Measurements from ENCODE around the gene EHD3.

Gene EHD3

GRCh38 chr2:31189141-31189540 is 44.8 kb upstream of the EHD3 start:
- H3K9me2 ChIP-seq (replicated peaks; ENCODE audit: low read depth, low read length) = no peaks in the 10 kb centered on the region
- no peak overlapping the region for H2AFZ ChIP-seq (ENCODE audit: low read length)
- H3K27me3 ChIP-seq (ENCODE audit: insufficient read depth, low read length, poor library complexity, severe bottlenecking) = no peaks in the 10 kb centered on the region
- H3F3A ChIP-seq (ENCODE audit: low read depth) = no peaks in the 10 kb centered on the region
- H3K79me2 ChIP-seq (ENCODE audit: insufficient read depth, low read length) = no peaks in the 10 kb centered on the region
- no peaks in the 10 kb centered on the region for H3K36me3 ChIP-seq (ENCODE audit: insufficient read depth, low read length)
- no peak overlapping the region for H3K4me2 ChIP-seq (ENCODE audit: low read depth, low read length, poor library complexity, severe bottlenecking)
- H4K20me1 ChIP-seq (ENCODE audit: insufficient read depth, low read length, poor library complexity, severe bottlenecking) = no peaks in the 10 kb centered on the region
- no peak overlapping the region for H3K9ac ChIP-seq (ENCODE audit: low read depth, low read length, poor library complexity, severe bottlenecking)
- H3K4me1 ChIP-seq (ENCODE audit: insufficient read depth, low read length, poor library complexity, severe bottlenecking) = no peaks in the 10 kb centered on the region
- H3K9me3 ChIP-seq (ENCODE audit: insufficient read depth, low read depth, low read length) = no peaks in the 10 kb centered on the region
- TF ChIP-seq CTCF (conservative IDR thresholded peaks at IDR 0.05; ENCODE audit: low read length) (no peak), EZH2phosphoT487 (IDR thresholded peaks at IDR 0.05; ENCODE audit: borderline replicate concordance) (no peak)
- H3K4me3 ChIP-seq (ENCODE audit: low read length, poor library complexity, severe bottlenecking) = no peak overlapping the region

- Histone ChIP-seq H3K9me3 (ENCODE audit: insufficient read depth, low read depth, low read length) (no peaks in the 10 kb centered on the region), H3K4me3 (ENCODE audit: low read length, poor library complexity, severe bottlenecking) (no peak overlapping the region), H3K27me3 (ENCODE audit: insufficient read depth, low read length, poor library complexity, severe bottlenecking) (no peaks in the 10 kb centered on the region), H3F3A (ENCODE audit: low read depth) (no peaks in the 10 kb centered on the region), H4K20me1 (ENCODE audit: insufficient read depth, low read length, poor library complexity, severe bottlenecking) (no peaks in the 10 kb centered on the region), H3K4me1 (ENCODE audit: insufficient read depth, low read length, poor library complexity, severe bottlenecking) (no peaks in the 10 kb centered on the region), H3K9me2 (replicated peaks; ENCODE audit: low read depth, low read length) (no peaks in the 10 kb centered on the region), H3K4me2 (ENCODE audit: low read depth, low read length, poor library complexity, severe bottlenecking) (no peak overlapping the region), H3K9ac (ENCODE audit: low read depth, low read length, poor library complexity, severe bottlenecking) (no peak overlapping the region), H3K36me3 (ENCODE audit: insufficient read depth, low read length) (no peaks in the 10 kb centered on the region), H3K79me2 (ENCODE audit: insufficient read depth, low read length) (no peaks in the 10 kb centered on the region), H2AFZ (ENCODE audit: low read length) (no peak overlapping the region)
- TF ChIP-seq CTCF (conservative IDR thresholded peaks at IDR 0.05; ENCODE audit: low read length) = no peak
- no peak for TF ChIP-seq EZH2phosphoT487 (IDR thresholded peaks at IDR 0.05; ENCODE audit: borderline replicate concordance)
Observed at GRCh38 chr2:31190188-31190587, 43.8 kb upstream of the EHD3 start.

GRCh38 chr2:31191931-31192330 is 42.0 kb upstream of the EHD3 start:
- Histone ChIP-seq H3K4me2 (ENCODE audit: low read depth, low read length, poor library complexity, severe bottlenecking) (no peak overlapping the region), H3K27me3 (ENCODE audit: insufficient read depth, low read length, poor library complexity, severe bottlenecking) (no peaks in the 10 kb centered on the region), H3K4me1 (ENCODE audit: insufficient read depth, low read length, poor library complexity, severe bottlenecking) (no peaks in the 10 kb centered on the region), H3K9me3 (ENCODE audit: insufficient read depth, low read depth, low read length) (no peaks in the 10 kb centered on the region), H4K20me1 (ENCODE audit: insufficient read depth, low read length, poor library complexity, severe bottlenecking) (no peaks in the 10 kb centered on the region), H2AFZ (ENCODE audit: low read length) (no peak overlapping the region), H3K9ac (ENCODE audit: low read depth, low read length, poor library complexity, severe bottlenecking) (no peak overlapping the region), H3K4me3 (ENCODE audit: low read length, poor library complexity, severe bottlenecking) (no peak overlapping the region), H3K79me2 (ENCODE audit: insufficient read depth, low read length) (no peaks in the 10 kb centered on the region), H3F3A (ENCODE audit: low read depth) (no peaks in the 10 kb centered on the region), H3K9me2 (replicated peaks; ENCODE audit: low read depth, low read length) (no peaks in the 10 kb centered on the region), H3K36me3 (ENCODE audit: insufficient read depth, low read length) (no peaks in the 10 kb centered on the region)
- no peak for TF ChIP-seq CTCF (conservative IDR thresholded peaks at IDR 0.05; ENCODE audit: low read length)
- no peak for TF ChIP-seq EZH2phosphoT487 (IDR thresholded peaks at IDR 0.05; ENCODE audit: borderline replicate concordance)

All from Loucy (cell line).